NB4 (cell line): ENCODE data around the gene ATOSB.

Source experiments
- MYC ChIP-seq: IDR thresholded peaks from 2 replicates; pipeline ENCODE4 v1.6.1; 2011; ENCODE audit warnings: low read depth, low read length
- POLR2A ChIP-seq: IDR thresholded peaks from 2 replicates; pipeline ENCODE4 v1.6.1; 2011; ENCODE audit warnings: mild to moderate bottlenecking; ENCODE audit not compliant: insufficient read length; ENCODE audit errors: extremely low read depth

DNA sequence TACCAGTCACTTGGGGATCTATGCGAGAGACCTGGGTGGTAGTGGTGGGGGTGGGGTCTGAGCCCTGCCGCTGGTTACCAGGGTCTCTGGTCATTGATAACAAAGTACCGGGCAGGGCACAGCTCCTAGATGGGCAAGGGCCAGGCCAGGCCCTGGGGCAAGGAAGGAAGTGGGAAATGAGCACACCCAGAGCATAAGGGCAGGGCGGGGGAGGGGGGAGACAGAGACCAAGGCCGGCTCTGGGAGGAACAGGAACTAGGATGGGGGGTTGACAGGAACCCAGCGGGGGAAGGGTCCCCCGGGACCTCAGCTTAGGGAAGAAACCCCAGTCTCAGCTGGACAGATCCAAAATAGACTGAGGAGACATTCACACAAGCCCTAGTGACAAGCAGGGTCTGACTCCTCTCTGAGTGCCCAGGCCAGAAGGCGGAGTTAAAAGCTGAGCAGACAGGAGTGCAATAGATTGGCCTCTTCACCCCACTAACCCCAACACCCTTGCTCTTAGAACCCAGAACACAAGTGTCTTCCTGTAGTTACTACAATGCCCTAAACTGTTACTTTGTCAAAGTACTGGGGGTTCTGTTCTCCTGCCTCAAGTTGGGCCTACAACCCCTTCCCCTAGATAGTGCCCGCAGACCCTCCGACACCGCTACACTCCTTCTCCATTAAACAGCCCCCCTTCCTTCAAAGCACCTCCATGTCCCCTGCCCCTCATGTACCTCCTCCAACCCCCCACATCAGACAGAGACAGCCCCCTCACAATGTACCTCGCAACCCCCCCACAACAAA lies 628 bp downstream of the ATOSB start:
- TF ChIP-seq MYC (peak; percentile 46; the same call in 1 of the 2 replicates), POLR2A (no peak)
